H1 (cell line): ENCODE measurements around the gene DNAJB8.

ENCODE experiments used
- ATF2 ChIP-seq: IDR thresholded peaks from 2 replicates; pipeline ENCODE4 v1.6.1; 2012; ENCODE audit warnings: low read length, inconsistent platforms
- CTCF ChIP-seq, 3 experiments: IDR thresholded peaks; 1 replicate in 2 of 3; 2 replicates in 1 of 3; pipeline versions ENCODE4 v1.5.1 to v1.6.1; 2011; ENCODE audit warnings: low read length in 3 of 3, mild to moderate bottlenecking in 3 of 3, inconsistent platforms in 2 of 3, low read depth in 1 of 3, moderate library complexity in 1 of 3; ENCODE audit not compliant: insufficient read depth in 1 of 3; ENCODE audit errors: control extremely low read depth in 1 of 3
- EZH2 ChIP-seq: fragments of 200-600 bp; sonication (generic); IDR thresholded peaks from 2 replicates; pipeline ENCODE4 v1.7.1; 2012; ENCODE audit warnings: low read depth, mild to moderate bottlenecking, moderate library complexity, low read length, inconsistent platforms; ENCODE audit not compliant: severe bottlenecking
- FOSL1 ChIP-seq: IDR thresholded peaks from 2 replicates; pipeline ENCODE4 v1.6.1; 2011; ENCODE audit warnings: mild to moderate bottlenecking, low read depth, low read length, moderate library complexity; ENCODE audit not compliant: insufficient read depth
- GABPA ChIP-seq: IDR thresholded peaks from 2 replicates; pipeline ENCODE4 v1.6.1; 2011; ENCODE audit warnings: mild to moderate bottlenecking, low read length, moderate library complexity, borderline replicate concordance; ENCODE audit not compliant: insufficient read depth
- JUN ChIP-seq: IDR thresholded peaks from 2 replicates; pipeline ENCODE4 v1.6.1; 2011; ENCODE audit warnings: low read depth, mild to moderate bottlenecking, improper control_type of control experiment, low read length
- KDM4A ChIP-seq: IDR thresholded peaks from one replicate; pipeline ENCODE4 v1.7.1; 2012; ENCODE audit warnings: low read depth, mild to moderate bottlenecking, moderate library complexity, low read length, inconsistent platforms; ENCODE audit not compliant: severe bottlenecking
- POLR2A ChIP-seq, 2 experiments: IDR thresholded peaks; 1 replicate in 1 of 2; 2 replicates in 1 of 2; pipeline ENCODE4 v1.6.1; 2011; ENCODE audit warnings: low read depth in 2 of 2, low read length in 2 of 2, mild to moderate bottlenecking in 2 of 2; ENCODE audit errors: control extremely low read depth in 1 of 2
- RAD21 ChIP-seq, 2 experiments: IDR thresholded peaks in 1 of 2; conservative IDR thresholded peaks in 1 of 2; 2 replicates each; pipeline ENCODE4 v1.6.1; 2011; ENCODE audit warnings: low read depth in 2 of 2, low read length in 2 of 2, improper control_type of control experiment in 1 of 2, inconsistent platforms in 1 of 2, mild to moderate bottlenecking in 1 of 2, moderate library complexity in 1 of 2
- RXRA ChIP-seq: IDR thresholded peaks from 2 replicates; pipeline ENCODE4 v1.6.1; 2011; ENCODE audit warnings: low read depth, mild to moderate bottlenecking, low read length, moderate library complexity; ENCODE audit not compliant: insufficient read depth
- SIRT6 ChIP-seq: IDR thresholded peaks from one replicate; pipeline ENCODE4 v1.7.1; 2012; ENCODE audit warnings: low read length, inconsistent platforms
- TAF1 ChIP-seq: IDR thresholded peaks from 2 replicates; pipeline ENCODE4 v1.6.1; 2011; ENCODE audit warnings: mild to moderate bottlenecking, low read depth, low read length
- TCF12 ChIP-seq: IDR thresholded peaks from 2 replicates; pipeline ENCODE4 v1.6.1; 2011; ENCODE audit warnings: low read depth, mild to moderate bottlenecking, low read length
- YY1 ChIP-seq: IDR thresholded peaks from 2 replicates; pipeline ENCODE4 v1.6.1; 2011; ENCODE audit warnings: low read depth, mild to moderate bottlenecking, low read length

DNA sequence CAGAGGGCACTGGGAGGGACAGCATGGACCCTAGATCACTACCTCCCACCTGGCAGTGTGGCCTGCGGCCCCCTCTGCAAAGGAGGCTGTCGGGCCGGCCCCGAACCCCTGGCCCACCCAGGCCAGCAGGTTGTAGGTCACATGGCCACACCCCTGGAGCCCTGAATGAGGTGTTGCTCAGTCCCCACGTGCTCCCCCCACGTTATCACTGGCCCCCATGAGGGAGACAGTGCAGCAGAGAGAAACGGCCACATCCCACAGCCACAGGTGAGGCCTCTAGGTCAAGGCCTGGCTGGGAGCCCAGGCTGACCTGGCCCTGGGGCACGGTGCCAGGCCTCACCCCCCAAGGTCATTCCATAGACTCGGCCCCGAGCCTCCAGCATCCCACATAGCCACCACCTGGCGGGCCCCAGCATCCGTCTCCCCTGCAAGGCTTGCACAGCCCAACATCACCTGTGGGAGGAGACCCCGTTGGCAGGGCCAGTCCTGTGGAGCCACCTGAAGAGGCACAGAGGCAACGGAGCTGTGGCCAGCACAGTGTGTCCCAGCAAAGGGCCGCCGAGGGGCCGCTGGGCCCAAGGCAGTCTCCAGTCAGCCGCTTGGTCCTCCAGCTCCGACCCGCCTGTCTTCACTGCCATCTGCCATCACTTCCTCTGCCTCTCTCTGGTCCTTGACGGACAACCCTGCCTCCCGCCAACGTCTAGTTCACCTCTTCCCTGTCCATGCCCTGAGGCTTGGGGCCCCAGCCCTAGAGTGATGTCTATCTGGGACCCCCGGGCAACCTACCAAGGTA is 53.1 kb downstream of the DNAJB8 start:
- TF ChIP-seq GABPA (no peak), JUN (no peak), CTCF (IDR thresholded peaks at IDR 0.05; ENCODE audit: control extremely low read depth in 1 of 3, insufficient read depth in 1 of 3, low read depth in 1 of 3, low read length in 3 of 3) (no peak), FOSL1 (no peak), EZH2 (no peak), TAF1 (no peak), YY1 (no peak), SIRT6 (no peak), TCF12 (no peak), KDM4A (no peak), ATF2 (no peak), RAD21 (IDR thresholded peaks at IDR 0.05 in 1 of 2, conservative IDR thresholded peaks at IDR 0.05 in 1 of 2; ENCODE audit: low read depth in 2 of 2, low read length in 2 of 2) (no peak), POLR2A (IDR thresholded peaks at IDR 0.05; ENCODE audit: control extremely low read depth in 1 of 2, low read depth in 2 of 2, low read length in 2 of 2) (no peak), RXRA (no peak)
